Body of pancreas (tissue), 4 donors: ENCODE data around the gene SLC35A4.

Source experiments
- POLR2A ChIP-seq, 3 donors: fragments of 450-650 bp; IDR thresholded peaks; one replicate each; pipeline ENCODE4 v1.6.1; 2016; ENCODE audit warnings: antibody characterized with exemption in 3 of 3, mild to moderate bottlenecking in 2 of 3
- TF ChIP-seq, protein P1 (sequence below), 7 experiments: fragments of 450-650 bp in 4 of 7; fragments of 200-600 bp in 3 of 7; sonication (generic) in 3 of 7; IDR thresholded peaks; one replicate each; pipeline ENCODE4 v1.5.1; 2016 to 2019; ENCODE audit warnings: antibody characterized with exemption in 7 of 7

DNA sequence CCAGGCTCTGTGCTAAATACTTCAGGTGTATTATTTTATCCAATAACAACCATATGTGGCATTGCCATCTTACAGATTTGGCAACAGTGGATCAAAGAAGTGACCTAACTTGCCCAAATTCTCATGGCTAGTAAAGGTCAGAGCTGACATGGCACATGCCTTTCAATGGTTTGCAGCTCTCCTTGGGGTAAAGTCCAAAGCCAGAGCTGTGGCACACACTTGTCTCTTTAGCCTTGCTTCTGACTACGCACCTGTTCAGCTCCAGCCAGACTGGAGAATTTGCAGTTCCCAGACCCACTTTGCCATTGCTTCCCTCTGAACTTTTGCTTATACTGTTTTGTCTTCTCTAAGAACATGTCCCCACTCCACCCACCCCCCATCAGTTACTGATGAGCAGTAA is 5.9 kb downstream of the SLC35A4 start:
- TF ChIP-seq, protein P1, sequence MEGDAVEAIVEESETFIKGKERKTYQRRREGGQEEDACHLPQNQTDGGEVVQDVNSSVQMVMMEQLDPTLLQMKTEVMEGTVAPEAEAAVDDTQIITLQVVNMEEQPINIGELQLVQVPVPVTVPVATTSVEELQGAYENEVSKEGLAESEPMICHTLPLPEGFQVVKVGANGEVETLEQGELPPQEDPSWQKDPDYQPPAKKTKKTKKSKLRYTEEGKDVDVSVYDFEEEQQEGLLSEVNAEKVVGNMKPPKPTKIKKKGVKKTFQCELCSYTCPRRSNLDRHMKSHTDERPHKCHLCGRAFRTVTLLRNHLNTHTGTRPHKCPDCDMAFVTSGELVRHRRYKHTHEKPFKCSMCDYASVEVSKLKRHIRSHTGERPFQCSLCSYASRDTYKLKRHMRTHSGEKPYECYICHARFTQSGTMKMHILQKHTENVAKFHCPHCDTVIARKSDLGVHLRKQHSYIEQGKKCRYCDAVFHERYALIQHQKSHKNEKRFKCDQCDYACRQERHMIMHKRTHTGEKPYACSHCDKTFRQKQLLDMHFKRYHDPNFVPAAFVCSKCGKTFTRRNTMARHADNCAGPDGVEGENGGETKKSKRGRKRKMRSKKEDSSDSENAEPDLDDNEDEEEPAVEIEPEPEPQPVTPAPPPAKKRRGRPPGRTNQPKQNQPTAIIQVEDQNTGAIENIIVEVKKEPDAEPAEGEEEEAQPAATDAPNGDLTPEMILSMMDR (IDR thresholded peaks at IDR 0.05), result no peak
- no peak for TF ChIP-seq POLR2A (IDR thresholded peaks at IDR 0.05)
